OCI-LY7 (cell line): Measurements from ENCODE around the gene ACTRT2. TPM values are rescaled to one million over a fixed set of nuclear protein-coding genes. Genes with fewer than 3 reads are reported as not detected.

Experiments
- BruUV-seq: library from RNA; stranded (reverse); fragments of 400-500 nt; replicated peaks from 2 replicates; lab custom pipeline; 2021; lab: Mats Ljungman, UMichigan
- CTCF ChIA-PET: fragments of 300-600 bp; sonication (Branson Sonifier 250); formaldehyde crosslinking; loops from one replicate; lab custom pipeline; 2022; ENCODE audit warnings: antibody characterized with exemption; ENCODE audit not compliant: unreplicated experiment; lab: Charles Lee
- POLR2A ChIA-PET: fragments of 300-600 bp; sonication (Branson Sonifier 250); formaldehyde crosslinking; loops from one replicate; lab custom pipeline; 2022; ENCODE audit warnings: antibody characterized with exemption; lab: Charles Lee
- DNase-seq: peaks from one replicate; pipeline ENCODE4 v3.0.0-alpha.2; 2015; ENCODE audit warnings: low spot score
- H2AFZ ChIP-seq: fragments of 200-600 bp; sonication (generic), shearing (Covaris generic); 2 replicates; pipeline ENCODE4 v1.6.1; 2014; ENCODE audit warnings: mild to moderate bottlenecking, antibody characterized with exemption, low read length, moderate library complexity
- H3K27ac ChIP-seq: fragments of 200-600 bp; sonication (generic); 2 replicates; pipeline ENCODE4 v1.5.1; 2014; ENCODE audit warnings: mixed run types, low read depth, mild to moderate bottlenecking, moderate library complexity, low read length, inconsistent platforms; ENCODE audit not compliant: poor library complexity, severe bottlenecking
- H3K36me3 ChIP-seq: fragments of 200-600 bp; sonication (generic); 2 replicates; pipeline ENCODE4 v1.6.1; 2014; ENCODE audit warnings: mild to moderate bottlenecking, antibody characterized with exemption, low read length, moderate library complexity, mixed read lengths; ENCODE audit not compliant: insufficient read depth
- H3K4me1 ChIP-seq: fragments of 200-600 bp; sonication (generic); 2 replicates; pipeline ENCODE4 v1.5.1; 2014; ENCODE audit warnings: mild to moderate bottlenecking, low read length; ENCODE audit not compliant: insufficient read depth, poor library complexity, severe bottlenecking
- H3K4me2 ChIP-seq: fragments of 200-600 bp; sonication (generic); 2 replicates; pipeline ENCODE4 v1.6.1; 2014; ENCODE audit warnings: mild to moderate bottlenecking, low read length
- H3K4me3 ChIP-seq: fragments of 200-600 bp; sonication (generic); 2 replicates; pipeline ENCODE4 v1.5.1; 2014; ENCODE audit warnings: mild to moderate bottlenecking, low read depth, low read length; ENCODE audit not compliant: poor library complexity, severe bottlenecking
- H3K79me2 ChIP-seq: fragments of 200-600 bp; sonication (generic); 2 replicates; pipeline ENCODE4 v1.6.1; 2016; ENCODE audit warnings: low read depth, mild to moderate bottlenecking, low read length, moderate library complexity, mixed read lengths; ENCODE audit not compliant: insufficient read depth
- H3K9me2 ChIP-seq: fragments of 200-600 bp; sonication (generic); 2 replicates; pipeline ENCODE4 v1.6.1; 2016; ENCODE audit warnings: mild to moderate bottlenecking, low read length, mixed read lengths; ENCODE audit not compliant: insufficient read depth
- H3K9me3 ChIP-seq: fragments of 200-600 bp; sonication (generic); 2 replicates; pipeline ENCODE4 v1.6.1; 2014; ENCODE audit warnings: mild to moderate bottlenecking, mixed run types, low read length, mixed read lengths
- H4K20me1 ChIP-seq: fragments of 200-600 bp; sonication (generic); 2 replicates; pipeline ENCODE4 v1.6.1; 2014; ENCODE audit warnings: mild to moderate bottlenecking, antibody characterized with exemption, low read length, moderate library complexity, mixed read lengths; ENCODE audit not compliant: insufficient read depth
- CTCF ChIP-seq: fragments of 200-600 bp; sonication (generic); conservative IDR thresholded peaks from 2 replicates; pipeline ENCODE4 v1.5.1; 2014; ENCODE audit warnings: mild to moderate bottlenecking, antibody characterized with exemption, low read length, moderate library complexity, mixed read lengths
- EZH2phosphoT487 ChIP-seq: fragments of 200-600 bp; sonication (generic); IDR thresholded peaks from 2 replicates; pipeline ENCODE4 v1.6.1; 2018; ENCODE audit warnings: low read depth, borderline replicate concordance, mild to moderate bottlenecking, mixed run types, antibody characterized with exemption, low read length, moderate library complexity, mixed read lengths
- intact Hi-C: fragments of 100-400 bp; cut with micrococcal nuclease; formaldehyde crosslinking; loops from one replicate; pipeline ENCODE4 v1.10.0; 2022; ENCODE audit not compliant: unreplicated experiment
- total RNA-seq, 2 experiments: library from RNA; depleted of rRNA in 1 of 2; stranded (reverse); fragments of >200 nt in 1 of 2; shearing (Covaris generic) in 1 of 2; gene quantifications; 2 replicates each; pipeline ENCODE4 v1.2.3, GENCODE V29; 2014 to 2022

Gene ACTRT2
- total RNA-seq, 2 experiments from 2014 or later = not detected

- no peaks in the 10 kb centered on the region for H3K36me3 ChIP-seq
- BruUV-seq = no TSS peak
- no peak overlapping the region for H3K27ac ChIP-seq
- no peak overlapping the region for H3K4me2 ChIP-seq
- H3K9me3 ChIP-seq = no peaks in the 10 kb centered on the region
- H3K4me1 ChIP-seq = no peaks in the 10 kb centered on the region
- H4K20me1 ChIP-seq = no peaks in the 10 kb centered on the region
- no peaks in the 10 kb centered on the region for H3K79me2 ChIP-seq
- no peaks in the 10 kb centered on the region for H3K9me2 ChIP-seq
- H2AFZ ChIP-seq = no peak overlapping the region
- no peak for DNase-seq
- TF ChIP-seq EZH2phosphoT487 (no peak), CTCF (no peak)
- ChIA-PET POLR2A (no interaction called here), CTCF (no interaction called here)
- no peak overlapping the region for H3K4me3 ChIP-seq
- intact Hi-C loops = no loop called here
These were observed 4.9 kb downstream of the ACTRT2 start for GRCh38 chr1:3026124-3026523.

- no peaks in the 10 kb centered on the region for H3K79me2 ChIP-seq
These were observed 5.5 kb downstream of the ACTRT2 start for GRCh38 chr1:3026581-3027391.

More at GRCh38 chr1:3026581-3027391, 5.5 kb downstream of the ACTRT2 start:
- H3K4me3 ChIP-seq = no peak overlapping the region
- H3K4me1 ChIP-seq = no peaks in the 10 kb centered on the region
- H3K4me2 ChIP-seq = no peak overlapping the region
- ChIA-PET POLR2A (no interaction called here), CTCF (no interaction called here)
- DNase-seq = no peak
- H3K9me3 ChIP-seq = no peaks in the 10 kb centered on the region
- H2AFZ ChIP-seq = no peak overlapping the region
- H4K20me1 ChIP-seq = no peaks in the 10 kb centered on the region
- H3K27ac ChIP-seq = no peak overlapping the region
- BruUV-seq = no TSS peak
- no peaks in the 10 kb centered on the region for H3K9me2 ChIP-seq
- no peak for TF ChIP-seq CTCF
- no peak for TF ChIP-seq EZH2phosphoT487
- no peaks in the 10 kb centered on the region for H3K36me3 ChIP-seq
- intact Hi-C loops = no loop called here
